Neural progenitor cell (in vitro differentiated cells): Measurements from ENCODE around the gene SLC26A8.

Experiments used
- EZH2 ChIP-seq: fragments of 200-600 bp; sonication (generic); IDR thresholded peaks from 2 replicates; pipeline ENCODE4 v1.6.1; 2017; ENCODE audit warnings: antibody characterized with exemption, mild to moderate bottlenecking, moderate library complexity
- EZH2phosphoT487 ChIP-seq: fragments of 200-600 bp; sonication (generic); IDR thresholded peaks from 2 replicates; pipeline ENCODE4 v1.6.1; 2017; ENCODE audit warnings: antibody characterized with exemption
- TF ChIP-seq, protein P1 (sequence below): fragments of 200-600 bp; sonication (generic); IDR thresholded peaks from 2 replicates; pipeline ENCODE4 v1.5.1; 2017; ENCODE audit warnings: antibody characterized with exemption, mild to moderate bottlenecking

DNA sequence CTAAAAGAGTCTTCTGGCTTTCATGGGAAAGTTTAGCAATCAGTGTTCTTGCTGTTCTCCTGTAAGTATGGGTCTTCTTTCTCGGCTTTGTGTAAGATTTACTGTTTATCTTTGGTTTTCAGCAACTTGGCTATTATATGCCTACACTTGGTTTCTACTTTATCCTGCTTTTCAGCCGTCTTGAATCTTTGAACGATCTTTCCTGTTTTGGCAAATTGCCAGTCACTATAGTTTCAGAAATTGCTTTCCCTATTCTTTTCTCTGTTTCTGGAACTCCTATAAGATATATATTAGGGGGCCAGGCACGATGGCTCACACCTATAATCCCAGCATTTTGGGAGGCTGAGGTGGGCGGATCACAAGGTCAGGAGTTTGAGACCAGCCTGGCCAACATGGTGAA is 89.0 kb downstream of the SLC26A8 start:
- TF ChIP-seq EZH2 (no peak), EZH2phosphoT487 (no peak)
- TF ChIP-seq, protein P1, sequence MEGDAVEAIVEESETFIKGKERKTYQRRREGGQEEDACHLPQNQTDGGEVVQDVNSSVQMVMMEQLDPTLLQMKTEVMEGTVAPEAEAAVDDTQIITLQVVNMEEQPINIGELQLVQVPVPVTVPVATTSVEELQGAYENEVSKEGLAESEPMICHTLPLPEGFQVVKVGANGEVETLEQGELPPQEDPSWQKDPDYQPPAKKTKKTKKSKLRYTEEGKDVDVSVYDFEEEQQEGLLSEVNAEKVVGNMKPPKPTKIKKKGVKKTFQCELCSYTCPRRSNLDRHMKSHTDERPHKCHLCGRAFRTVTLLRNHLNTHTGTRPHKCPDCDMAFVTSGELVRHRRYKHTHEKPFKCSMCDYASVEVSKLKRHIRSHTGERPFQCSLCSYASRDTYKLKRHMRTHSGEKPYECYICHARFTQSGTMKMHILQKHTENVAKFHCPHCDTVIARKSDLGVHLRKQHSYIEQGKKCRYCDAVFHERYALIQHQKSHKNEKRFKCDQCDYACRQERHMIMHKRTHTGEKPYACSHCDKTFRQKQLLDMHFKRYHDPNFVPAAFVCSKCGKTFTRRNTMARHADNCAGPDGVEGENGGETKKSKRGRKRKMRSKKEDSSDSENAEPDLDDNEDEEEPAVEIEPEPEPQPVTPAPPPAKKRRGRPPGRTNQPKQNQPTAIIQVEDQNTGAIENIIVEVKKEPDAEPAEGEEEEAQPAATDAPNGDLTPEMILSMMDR, result no peak
